ENCODE measurements around the gene FDX1. TPM values are rescaled to one million over a fixed set of nuclear protein-coding genes. Genes with fewer than 3 reads are reported as not detected.

Gene FDX1
- total RNA-seq, 1 experiment from 2014 or later, result 10.9 TPM

DNA sequence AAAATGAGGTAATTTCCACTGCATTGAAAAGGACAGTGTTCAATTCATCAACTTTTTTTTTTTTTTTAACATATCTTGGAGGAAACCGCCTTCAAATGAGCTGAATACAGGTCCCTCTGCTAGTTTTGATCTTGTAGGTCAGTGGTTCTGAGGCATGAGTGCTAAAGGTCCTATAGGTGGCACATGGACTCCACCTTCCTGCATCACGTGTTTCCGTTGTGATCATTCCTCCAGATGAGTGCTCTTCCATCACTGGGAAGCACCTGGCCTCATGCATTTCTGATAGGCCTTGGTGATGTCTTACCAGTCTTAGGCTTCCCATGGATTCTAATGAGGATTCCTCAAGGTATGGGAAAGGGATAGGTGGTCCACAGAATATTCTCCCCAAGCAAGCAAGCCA lies 37.8 kb downstream of the FDX1 start:
- DNase-seq (ENCODE audit: low read depth), result no peak

DNA sequence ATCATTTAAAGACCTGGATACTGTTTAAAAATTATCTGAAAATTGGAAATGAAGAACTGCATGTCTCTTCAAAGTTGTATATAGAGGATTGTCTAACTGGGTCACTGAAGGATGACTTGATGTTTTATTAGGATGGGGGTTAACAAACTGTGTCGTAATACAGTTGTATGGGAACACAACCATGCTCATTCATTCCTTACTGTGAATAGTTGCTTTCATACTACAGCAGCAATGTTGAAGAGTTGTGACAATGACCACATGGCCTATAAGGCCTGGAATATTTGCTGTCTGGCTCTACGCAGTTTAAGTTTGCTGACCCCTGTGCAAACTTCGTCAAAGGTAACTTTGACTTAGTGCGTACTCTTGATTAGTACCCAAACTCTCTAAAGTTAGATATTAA lies 38.4 kb downstream of the FDX1 start:
- no peak for DNase-seq (ENCODE audit: low read depth)

GRCh38 chr11:110469127-110469526 lies 39.4 kb downstream of the FDX1 start:
- no peak for DNase-seq (ENCODE audit: low read depth)

DNA sequence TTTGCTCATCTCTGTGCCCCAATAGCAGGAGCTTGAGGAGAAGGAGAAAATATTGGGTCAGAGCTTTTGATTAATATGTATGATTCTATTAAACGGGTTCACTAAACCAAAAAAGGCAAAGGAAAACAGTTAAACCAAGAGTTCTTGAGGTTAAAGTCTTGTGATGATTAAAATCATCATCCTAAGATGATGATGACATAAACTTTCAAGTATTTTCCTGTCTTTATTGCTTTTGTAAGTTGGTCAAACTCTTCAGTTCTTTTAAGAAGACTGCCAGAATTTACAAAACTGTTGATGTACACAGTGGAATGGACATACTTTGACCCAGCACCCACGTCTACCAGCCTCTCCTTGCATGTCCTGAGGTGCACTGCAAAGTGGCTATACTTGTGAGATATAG lies 41.0 kb downstream of the FDX1 start:
- DNase-seq (ENCODE audit: low read depth), result no peak

- no peak for DNase-seq (ENCODE audit: low read depth)
Observed at GRCh38 chr11:110471371-110471770, 41.6 kb downstream of the FDX1 start.

DNA sequence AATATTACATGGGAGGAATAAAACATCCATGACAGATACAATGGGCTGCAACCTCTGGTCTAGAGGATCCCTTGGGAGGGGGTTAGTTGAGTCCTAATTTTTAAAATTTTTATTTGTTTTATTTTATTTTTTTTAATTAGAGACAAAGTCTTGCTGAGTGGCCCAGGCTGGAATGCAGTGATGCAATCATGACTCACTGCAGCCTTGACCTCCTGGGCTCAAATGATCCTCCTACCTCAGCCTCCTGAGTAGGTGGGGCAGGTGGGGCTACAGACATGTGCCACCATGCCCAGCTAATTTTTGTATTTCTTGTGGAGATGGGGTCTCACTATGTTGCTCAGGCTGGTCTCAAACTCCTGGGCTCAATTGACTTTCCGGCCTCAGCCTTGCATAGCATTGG lies 43.1 kb downstream of the FDX1 start:
- peak; percentile 11 for DNase-seq (ENCODE audit: low read depth)

- DNase-seq (ENCODE audit: low read depth), result no peak
Observed at GRCh38 chr11:110473706-110474105, 44.0 kb downstream of the FDX1 start.

DNA sequence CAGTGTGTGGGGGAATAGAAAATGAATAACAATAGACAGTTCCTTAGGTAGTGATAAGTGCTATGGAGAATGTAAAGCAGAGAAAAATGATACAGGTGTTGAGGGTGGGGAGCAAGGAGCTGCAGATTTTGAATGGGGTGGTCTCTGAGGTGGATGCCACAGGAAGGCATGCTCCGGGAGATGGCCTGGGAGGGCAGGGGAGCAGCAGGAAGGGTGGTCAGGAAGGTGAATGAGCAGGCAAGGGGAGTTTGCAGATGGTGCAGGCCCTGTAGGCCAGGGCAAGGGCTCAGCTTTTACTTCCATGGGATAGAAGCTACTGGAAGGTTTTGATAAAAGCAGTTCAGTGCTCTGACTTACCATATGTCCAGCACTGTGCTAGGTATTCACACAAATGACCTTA lies 44.8 kb downstream of the FDX1 start:
- no peak for DNase-seq (ENCODE audit: low read depth)

DNA sequence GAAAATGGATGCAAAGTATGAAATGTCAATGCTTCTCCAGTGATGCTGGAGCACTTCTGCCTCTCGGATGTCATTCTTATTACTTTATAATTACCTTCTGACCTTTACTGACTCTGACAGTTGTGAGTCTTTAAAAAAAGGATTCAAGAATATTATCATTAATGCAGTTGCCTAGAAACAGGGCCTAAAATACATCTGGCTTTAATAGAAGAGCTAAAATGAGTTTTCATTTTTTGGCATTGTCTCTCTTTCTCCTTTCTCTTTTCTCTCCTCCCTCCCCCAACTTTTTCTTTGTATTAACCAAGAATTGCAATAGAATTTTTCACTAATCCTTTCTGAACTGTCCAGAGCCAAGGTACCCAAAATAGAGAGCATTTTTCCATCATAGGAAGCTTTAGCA lies 45.9 kb downstream of the FDX1 start:
- no peak for DNase-seq (ENCODE audit: low read depth)

DNA sequence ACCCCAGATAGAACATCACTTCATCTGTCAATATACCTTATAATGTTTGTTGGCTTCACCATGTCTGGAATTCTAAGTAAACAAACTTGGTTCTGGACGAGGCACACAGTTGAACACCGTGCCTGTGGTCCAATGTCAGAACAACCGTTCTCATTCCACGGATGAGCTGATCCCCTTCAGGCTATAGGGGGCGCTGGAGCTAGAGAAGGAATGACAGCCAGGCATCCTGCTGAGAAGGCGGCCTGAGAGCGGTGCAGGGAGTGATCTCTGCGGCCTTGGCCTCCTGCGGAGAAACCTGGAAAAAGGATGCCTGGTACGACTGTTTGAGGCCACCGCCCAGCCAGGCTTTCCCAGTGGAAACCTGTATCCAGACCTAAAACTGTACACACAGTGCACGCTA lies 48.7 kb downstream of the FDX1 start:
- peak; percentile 5 for DNase-seq (ENCODE audit: low read depth)

DNA sequence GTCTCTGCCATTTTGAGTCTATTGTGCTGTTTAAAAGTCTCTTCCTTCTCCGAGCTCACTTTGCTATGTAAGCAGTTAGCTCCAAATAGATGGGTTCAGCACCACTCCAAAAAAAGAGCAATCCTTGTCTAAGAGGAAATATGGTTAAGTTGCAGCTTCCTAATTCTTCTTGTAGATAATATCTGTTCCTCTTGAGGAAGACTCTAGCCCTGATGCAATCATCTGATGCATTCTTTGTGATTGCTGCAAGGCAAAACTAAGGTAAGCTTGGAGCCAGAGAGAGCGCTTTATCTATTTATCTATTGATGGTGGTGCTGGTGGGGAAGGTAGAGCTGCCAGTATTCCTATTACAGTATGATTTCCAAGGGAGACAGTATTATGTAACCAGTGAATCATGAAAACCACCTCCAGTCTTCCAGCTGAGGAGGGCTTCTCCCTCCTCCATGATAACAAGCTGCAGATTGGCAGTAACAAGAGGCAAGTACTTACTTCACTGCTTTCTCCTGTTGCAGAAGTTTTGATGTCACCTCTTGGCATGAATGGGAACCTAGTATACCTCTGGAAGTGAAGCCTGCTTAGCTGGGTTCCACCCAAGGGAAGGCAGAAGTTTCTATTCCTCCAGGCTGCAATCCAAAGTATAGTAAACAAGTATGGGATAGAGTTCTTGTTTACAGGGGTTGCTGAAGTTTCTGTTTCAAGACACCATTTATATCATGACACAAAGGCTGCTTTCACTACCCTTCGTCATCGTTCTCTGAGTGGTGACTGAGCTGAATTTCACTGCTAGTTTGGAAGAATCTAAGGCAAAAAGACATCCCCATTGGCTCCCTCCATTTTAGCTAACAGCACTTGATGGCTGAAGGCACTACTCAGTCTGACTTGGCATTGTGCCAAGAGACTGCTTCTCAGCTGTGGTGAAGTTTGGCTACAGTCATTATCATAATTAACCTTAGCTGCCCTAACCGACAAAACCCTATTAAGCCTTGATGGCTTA lies 49.7 kb downstream of the FDX1 start:
- DNase-seq (ENCODE audit: low read depth), result no peak

- no peak for DNase-seq (ENCODE audit: low read depth)
Observed at GRCh38 chr11:110481523-110481922, 51.8 kb downstream of the FDX1 start.

GRCh38 chr11:110486156-110486555 lies 56.4 kb downstream of the FDX1 start:
- DNase-seq (ENCODE audit: low read depth), result no peak

DNA sequence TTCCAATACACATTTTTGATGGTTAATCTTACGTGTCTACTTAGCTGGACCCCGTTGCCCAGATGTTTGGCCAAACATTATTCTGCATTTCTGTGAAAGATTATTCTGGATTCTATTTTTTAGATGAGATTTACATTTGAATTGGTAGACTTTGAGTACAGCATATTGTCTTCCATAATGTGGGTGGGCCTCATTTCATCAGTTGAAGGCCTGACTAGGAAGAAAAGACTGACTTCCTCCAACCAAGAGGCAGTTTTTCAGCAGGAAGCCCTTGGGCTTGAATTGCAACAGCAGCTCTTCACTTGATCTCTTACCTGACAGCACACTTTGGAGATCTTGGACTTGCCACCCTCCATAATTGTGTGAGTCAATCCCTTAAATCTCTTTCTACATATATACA lies 58.7 kb downstream of the FDX1 start:
- DNase-seq (ENCODE audit: low read depth), result no peak

GRCh38 chr11:110490886-110491285 lies 61.1 kb downstream of the FDX1 start:
- no peak for DNase-seq (ENCODE audit: low read depth)

DNA sequence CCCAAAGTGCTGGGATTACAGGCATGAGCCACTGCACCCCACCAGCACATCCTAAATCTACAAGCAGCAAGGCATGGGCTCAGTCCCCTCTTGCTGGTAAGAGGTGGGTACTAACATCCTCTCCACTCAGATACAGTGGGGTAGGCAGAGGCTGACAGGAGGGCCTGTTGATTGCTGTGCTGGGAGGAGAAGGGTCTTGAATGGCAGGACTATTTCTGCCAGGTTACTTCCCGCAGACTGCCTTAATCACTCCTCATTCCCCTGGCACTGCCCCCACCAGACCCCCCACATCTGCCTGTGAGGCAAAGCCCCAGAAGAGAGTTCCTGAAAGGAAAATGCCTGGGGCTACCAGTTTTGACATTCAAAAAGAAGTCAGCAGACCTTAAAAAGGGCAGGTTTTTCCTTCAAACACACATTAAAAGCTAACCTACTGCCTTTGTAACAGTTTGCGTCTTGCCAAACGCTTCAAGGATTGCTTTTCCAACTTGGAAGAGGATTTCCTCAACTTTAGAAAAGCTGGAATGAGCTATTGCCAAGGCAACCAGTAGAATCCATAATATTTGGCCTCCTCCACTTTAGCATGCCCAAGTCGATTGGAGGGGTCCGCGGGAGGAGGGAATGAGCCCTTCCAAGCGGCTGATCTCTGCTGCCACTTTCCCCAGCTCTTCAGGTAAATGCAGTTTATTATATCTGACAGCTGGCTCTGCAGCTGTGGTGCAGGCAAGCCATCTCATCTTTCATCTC lies 62.0 kb downstream of the FDX1 start:
- DNase-seq (ENCODE audit: low read depth), result no peak

DNA sequence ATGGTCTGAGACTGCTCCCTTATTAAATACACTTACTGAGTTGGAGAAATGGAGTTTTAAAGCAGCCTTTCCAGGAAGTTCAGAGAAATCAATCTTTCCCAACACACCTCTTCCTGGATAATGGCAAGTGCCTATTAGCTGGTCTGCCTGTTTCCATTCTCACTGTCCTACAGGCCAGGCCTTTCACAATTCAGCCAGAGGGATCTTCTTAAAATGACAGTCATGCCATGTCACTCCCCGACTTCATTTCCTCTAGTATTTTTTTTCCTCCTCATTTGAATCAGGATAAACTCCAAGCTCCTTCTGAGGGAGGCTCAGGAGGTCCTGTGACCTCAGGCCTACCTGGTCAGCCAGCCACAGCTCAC lies 62.6 kb downstream of the FDX1 start:
- no peak for DNase-seq (ENCODE audit: low read depth)

GRCh38 chr11:110493346-110493745 lies 63.6 kb downstream of the FDX1 start:
- DNase-seq (ENCODE audit: low read depth), result no peak

- DNase-seq (ENCODE audit: low read depth), result no peak
Observed at GRCh38 chr11:110497231-110497978, 67.7 kb downstream of the FDX1 start.

- DNase-seq (ENCODE audit: low read depth), result no peak
Observed at GRCh38 chr11:110501428-110501827, 71.7 kb downstream of the FDX1 start.

DNA sequence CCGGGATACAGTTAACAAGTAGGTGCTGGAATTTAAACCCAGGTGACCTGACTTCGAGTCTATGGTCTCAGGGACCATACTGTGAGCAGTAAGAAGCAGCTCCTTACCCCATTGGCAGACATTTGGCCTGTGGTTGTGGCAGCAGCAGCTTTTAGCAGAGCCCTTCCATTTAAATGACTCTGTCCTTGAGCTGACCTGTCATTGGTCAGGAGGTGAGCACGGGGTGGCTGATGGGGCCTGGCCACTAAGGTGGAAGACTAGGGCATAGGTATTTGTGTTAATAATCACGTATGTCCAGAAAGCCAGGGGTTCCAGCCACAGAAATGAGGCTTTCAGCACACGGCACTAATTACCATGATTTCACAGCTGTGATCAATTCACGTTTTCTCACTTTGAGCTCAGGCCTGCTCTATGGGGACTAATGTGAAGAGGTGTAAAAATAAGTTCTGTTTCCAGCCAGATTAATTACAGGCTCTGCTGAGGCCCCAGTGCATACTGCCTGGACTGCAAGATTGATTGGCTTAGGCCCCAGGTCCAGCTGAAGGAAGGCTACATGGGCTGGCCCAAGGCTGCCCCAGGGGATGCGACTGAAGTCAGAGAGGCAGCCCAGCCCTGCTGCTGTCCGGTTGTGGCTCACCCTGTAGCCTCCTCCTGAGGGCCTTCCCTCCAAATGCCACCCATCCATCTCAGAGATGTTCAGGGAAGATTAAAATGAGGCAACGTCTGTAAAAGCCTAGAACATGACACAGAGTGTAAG lies 76.0 kb downstream of the FDX1 start:
- no peak for DNase-seq (ENCODE audit: low read depth)

DNA sequence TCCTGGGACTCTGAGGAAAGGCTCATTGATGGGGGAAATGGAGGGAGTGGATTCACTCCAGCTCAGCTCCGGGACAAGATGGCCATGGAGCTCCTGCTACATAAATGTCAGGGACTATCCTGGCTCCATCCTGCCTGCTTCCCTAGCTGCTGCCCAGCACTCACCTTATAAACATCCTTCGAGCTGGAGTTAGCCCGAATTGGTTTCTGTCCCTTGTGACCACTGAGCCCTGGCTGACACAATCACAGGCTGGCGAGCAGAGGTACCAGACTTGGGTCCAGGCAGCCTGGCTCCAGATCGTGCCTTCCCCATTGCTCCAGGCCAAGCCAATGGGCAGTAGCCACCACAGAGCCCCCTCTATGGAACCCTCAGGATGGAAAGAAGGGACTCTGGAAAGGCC lies 77.6 kb downstream of the FDX1 start:
- no peak for DNase-seq (ENCODE audit: low read depth)
